ENCODE measurements around the gene DND1.

- TF ChIP-seq GATA2 (IDR thresholded peaks at IDR 0.05; ENCODE audit: low read depth, low read length) (no peak), GATA3 (IDR thresholded peaks at IDR 0.05; ENCODE audit: low read depth, low read length) (no peak)
These were observed 44.7 kb downstream of the DND1 start for GRCh38 chr5:140628711-140629110.
